NOMO-1 treated with dmso at 0.1 percent for 144 hours (cell line): ENCODE results near the gene LBR.

Source experiments
- DNase-seq: peaks from one replicate; lab custom pipeline; 2025; ENCODE audit not compliant: unreplicated experiment; lab: John Stamatoyannopoulos, UW

LBR gene

DNA sequence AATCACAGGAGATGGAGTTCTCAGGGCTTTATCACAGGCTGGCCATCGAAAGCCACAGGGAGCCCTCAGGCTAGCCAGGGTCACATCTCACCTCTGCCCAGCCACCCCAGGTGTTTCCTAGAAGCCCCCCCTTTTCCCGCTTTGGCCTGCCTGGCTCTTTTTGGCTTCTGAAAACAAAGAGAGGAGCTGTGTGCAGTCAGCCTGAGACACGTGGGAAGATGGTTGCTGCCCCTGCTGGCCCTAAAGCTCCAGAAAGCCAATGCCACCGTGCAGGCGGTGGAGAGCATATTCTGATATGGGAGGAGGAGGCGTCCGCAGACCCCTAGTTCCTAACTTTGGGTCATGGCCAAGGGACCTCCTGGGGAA is 18.7 kb upstream of the LBR start:
- no peak for DNase-seq

DNA sequence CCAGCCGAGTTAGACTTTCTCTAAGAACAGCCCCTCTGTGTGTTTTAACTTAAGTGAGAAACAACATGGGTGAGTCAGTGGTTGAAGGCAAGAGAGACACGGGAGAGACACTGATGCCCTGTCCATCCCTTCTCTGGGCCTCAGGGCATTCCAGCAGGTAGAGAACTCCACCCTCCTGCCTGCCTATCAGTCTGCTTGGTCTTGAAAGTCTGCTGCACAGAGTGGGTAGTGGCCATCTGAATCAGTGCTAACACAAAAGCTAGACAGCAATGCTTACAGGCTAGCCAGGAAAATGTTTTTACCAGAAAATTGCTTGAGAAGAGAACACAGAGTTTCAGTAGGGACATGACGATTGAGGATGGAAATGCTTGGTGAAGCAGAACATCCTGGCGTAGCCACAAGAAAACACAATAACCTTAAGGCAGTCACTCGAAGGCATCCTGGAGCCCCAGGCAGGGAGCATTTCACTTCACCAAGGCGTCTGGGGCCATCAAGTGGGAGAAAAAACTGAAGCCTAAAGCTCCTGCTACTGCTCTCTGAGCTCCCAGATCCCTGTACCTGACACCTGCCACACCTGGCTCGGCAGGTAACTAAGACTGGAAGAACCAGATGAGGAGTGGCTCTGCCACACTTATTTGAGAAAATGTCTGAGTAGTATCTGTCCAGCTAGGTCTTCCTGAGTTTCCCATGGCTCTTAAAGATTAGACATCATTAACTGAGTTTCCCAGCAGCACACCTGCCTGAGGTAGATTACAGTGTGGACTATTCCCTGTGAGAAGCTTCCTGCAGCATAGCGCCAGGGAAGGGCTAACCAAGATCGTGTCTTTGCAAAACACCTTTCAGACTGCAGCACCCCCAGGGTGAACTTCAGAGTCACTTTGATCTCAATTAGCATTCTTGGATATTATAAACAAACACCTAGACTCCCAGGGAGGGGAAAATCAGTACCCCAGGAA is 18.1 kb upstream of the LBR start:
- DNase-seq, result no peak

DNA sequence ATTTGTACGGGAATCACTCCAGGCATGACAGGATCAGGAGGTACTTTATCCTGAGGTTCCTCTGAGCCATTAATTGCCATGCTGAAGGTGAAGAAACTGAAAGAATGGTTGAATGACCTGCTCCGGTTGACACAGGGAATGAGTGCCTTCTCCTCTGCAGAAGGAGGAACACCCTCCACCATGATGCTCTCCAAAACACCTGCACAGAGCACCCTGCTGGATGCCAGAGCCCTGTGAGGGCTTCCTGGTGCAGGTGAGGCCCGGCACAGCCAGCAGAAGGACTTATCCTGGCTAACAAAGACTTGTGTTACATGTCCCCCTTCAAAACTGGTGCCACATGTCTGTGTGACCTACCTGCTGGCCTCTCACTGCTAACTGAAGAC is 14.3 kb upstream of the LBR start:
- no peak for DNase-seq

DNA sequence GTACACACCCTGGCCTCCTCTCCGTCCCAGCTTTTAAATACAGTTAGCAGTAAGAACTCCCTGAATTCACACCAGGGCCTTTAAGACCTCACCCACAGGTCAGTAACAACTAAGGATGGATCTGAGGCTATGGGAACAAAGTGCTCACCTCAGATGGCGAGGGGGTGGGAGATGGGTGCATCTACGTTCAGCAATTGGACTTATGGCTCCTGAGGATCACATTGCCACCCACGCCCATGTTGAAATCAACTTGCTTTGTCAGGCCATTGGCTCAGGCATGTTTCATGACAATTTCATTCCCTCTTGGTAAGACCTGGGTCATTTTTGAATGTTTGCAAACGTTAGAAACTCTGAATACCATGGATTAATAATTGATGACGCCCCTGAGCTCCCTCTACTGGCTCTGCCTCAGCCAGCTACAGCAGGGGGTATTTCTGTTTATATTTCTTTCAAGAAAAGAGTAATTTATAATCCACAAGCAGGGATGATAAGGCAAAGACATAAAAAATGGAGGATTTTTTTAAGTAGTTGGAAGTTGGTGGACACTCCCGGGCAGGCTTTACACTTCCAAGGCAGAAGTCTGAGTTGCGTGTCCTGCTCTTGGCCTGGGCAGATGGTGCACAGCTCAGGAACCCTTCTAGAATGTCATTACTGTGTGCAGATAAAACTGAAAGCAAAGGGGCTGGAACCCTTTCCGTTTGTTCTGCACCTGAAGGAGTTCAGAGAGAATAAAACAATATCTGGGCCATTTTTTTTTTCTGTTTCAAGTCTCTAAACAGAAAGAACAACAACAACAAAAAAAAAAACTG is 13.7 kb upstream of the LBR start:
- no peak for DNase-seq

DNA sequence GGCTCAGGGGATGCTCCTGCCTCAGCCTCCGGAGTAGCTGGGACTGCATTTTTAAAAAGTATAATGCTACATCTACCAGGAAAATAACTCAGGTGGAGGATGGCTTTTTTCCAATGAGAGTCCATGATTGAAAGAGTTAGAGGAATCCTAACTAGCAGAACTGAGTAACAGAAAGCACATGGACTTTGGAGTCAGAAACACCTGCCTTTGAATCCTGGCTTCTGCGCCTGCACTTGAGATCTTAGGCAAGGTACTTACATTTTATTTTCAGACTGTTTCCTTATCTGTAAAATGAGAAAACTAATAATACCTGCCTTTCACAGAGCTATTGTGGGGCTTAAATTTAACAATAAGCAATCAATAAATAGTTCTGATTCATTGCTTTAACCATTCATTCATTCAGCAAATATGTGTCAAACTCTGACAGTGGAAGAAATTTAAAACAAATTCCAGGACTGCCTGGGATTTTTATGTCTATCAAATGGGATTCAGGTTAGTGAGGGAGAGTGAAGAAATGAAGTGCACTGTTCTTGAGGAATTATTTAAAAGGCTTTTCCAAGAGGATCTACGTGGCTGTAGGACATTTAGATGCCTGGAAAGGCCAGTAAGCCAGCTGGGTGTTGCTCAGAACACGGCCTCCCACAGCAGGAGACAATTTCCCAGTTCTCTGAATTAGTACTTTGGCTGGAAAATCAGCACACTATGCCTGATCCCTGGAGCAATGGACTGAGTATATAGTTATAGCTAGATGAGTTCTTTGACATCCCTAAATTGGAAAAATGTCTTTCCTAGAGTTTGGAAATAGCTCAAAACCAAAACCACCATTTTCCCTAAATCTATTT is 12.8 kb upstream of the LBR start:
- DNase-seq, result no peak

DNA sequence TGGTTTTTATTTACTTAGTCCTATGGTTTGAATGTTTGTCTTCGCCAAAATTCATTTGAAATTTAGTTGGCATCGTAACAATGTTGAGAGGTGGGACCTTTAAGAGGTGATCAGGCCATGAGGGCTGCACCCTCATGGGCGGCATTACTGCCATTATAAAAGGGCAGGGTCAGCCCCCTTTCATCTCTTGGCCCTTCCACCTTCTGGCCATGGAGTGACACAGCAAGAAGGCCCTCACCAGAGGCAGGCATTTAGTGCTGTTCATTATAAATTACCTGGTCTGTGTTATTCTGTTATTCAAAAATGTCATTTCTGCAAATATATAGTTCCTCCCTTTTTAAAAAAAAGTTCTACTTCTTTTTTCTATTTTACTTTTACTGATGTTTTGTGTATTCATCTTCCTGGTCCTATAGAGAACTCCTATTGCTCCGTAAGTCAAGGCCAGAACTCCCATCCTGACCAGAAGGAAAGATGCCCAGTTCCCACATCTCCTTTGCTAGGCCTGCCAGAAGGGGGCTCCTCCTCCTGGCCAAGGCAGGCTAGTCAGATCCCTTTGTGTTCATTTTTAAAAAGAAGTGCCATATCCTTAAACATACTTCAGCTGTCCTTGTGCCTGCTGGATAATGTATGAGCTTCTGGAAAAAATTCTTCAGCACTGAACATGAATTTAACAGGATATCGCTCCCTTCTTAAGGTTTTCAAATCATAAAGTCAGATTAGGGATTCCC is 10.0 kb upstream of the LBR start:
- DNase-seq, result no peak

DNA sequence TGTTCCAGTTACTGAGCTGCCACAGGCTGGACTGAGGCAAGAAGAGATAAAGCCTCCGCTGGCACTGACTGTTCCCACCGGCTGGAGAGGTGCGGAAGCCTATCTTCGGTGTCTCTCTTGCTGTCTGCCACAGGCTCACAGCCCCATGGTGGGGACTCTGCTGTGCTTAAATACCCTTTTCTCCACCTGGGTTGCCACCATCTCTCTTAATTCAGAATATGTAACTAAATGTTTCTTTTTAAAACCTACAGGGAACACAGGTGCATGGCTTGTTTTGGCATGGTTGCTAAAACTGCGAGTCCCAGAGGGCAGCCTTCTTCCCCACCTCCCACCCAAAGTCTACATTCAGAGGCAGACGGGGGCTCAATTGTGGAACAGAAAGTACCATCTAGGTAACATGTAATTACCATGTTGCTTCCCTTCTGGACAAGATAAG is 8.1 kb upstream of the LBR start:
- no peak for DNase-seq

DNA sequence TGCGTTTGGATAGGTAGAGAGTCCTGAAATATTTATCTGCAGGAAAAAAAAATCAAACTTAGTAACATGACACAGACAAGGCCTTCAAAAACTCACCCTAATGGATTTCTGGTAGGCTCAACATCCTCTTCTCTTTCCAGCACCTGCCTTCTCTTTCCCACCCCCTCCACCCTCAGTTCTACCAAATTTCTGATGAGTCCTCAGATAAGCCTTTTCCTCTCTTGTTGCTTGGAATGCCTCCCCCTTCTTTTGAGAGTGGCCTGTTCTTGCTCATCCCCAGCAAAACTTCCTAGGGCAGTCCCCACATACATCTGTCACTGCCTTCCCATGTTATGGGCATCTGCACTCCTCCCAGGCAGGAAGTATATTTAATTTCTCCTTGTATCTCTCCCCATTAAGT is 7.6 kb upstream of the LBR start:
- DNase-seq, result no peak

DNA sequence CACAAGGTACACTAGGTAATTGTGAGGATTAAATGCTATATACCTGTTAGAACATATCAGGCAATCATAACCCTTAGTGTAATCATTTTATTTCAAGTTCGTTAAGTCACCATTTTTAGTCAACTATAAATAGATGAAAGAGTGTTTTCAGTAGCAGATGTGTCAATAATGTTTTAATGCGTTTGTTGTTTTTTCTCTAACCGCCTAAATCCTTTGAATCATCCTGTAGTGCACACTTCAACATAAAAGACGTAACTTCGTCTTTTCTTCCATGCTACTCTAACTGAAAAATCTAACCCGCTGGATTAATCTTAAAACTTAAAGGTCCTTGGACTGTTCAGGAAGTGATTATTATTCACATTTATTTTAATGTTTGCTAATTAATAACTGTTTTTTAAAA is 7.2 kb upstream of the LBR start:
- DNase-seq, result no peak

DNA sequence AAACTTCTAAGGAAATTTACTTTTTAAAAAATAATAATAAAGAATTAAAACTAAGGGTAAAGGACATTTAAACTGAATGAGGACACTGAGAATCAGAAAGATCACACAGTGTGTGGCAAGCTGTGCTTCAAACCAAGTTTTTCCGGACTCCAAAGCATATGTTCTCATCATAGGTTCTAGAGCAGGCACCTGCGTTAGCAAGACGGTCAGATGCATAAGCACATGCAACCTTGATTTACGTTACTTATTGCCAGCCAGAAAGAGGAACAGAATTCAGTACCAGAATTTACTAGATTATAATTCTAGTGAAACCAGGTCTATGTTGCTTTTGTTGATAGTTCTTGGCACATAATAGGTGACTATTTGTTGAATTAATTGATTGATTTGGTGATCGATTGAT is 6.2 kb upstream of the LBR start:
- no peak for DNase-seq

DNA sequence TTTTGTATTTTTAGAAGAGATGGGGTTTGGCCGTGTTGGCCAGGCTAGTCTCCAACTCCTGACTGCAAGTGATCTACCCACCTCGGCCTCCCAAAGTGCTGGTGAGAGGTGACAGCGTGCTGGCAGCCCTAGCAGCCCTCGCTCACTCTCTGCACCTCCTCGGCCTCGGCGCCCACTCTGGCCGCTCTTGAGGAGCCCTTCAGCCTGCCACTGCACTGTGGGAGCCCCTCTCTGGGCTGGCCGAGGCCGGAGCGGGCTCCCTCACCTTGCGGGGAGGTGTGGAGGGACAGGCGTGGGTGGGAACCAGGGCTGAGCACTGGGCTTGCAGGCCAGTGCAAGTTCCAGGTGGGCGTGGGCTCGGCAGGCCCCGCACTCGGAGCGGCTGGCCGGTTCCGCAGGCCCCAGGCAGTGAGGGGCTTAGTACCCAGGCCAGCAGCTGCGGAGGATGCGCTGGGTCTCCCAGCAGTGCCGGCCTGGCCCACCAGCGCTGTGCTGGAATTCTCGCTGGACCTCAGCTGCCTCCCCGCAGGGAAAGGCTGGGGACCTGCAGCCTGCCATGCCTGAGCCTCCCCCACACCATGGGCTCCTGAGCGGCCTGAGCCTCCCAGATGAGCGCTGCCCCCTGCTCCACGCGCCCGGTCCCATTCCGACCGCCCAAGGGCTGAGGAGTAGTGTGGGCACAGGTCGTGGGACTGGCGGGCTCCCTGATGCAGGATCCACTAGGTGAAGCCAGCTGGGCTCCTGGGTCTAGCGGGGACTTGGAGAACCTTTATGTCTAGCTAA is 3.4 kb upstream of the LBR start:
- no peak for DNase-seq

DNA sequence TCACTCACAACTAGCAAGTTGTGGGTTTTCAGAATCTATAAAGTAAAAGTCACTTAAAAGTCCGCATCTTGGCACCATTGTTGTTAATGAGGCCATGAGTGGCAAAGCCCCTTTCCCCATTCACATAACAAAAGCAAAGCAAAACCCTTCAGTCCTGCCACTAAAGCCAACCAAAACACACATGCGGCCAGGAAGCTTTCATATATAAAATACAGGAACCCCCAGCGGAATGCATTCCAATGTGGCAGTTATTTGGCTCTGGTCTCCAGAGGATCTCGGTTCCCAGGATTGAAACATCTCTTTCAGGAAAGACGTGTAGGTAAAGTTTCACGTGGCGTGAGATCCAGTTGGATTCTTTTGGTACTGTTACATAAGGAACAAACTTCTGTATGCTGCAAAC is 2.5 kb upstream of the LBR start:
- DNase-seq, result no peak

DNA sequence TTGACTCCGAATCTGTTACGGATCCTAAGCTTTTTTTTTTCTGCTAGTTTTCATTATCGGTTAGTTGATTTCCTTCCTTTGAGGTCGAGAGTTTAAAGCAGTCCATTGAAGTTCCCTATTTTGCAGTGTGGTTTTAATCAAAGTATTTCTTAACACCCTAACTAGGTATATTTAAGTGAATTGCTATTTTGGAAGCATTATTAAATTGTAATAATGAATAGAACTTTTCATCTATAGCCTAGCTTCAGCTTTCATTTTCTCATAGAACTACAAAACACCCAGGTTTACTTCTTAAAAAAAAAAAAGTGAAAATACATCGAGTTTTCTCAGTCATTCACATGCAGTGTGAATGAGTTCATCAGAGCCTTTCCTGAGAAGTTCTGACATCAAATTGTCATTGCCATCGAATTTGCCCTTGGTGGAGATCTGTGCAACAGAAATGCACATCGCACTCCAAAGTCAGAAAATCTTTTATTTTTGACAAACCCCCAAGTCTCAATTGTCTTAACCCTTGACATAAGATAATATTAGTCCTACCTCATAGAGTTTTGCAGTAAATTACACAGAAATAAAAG is 1.1 kb upstream of the LBR start:
- DNase-seq, result peak; percentile 85

DNA sequence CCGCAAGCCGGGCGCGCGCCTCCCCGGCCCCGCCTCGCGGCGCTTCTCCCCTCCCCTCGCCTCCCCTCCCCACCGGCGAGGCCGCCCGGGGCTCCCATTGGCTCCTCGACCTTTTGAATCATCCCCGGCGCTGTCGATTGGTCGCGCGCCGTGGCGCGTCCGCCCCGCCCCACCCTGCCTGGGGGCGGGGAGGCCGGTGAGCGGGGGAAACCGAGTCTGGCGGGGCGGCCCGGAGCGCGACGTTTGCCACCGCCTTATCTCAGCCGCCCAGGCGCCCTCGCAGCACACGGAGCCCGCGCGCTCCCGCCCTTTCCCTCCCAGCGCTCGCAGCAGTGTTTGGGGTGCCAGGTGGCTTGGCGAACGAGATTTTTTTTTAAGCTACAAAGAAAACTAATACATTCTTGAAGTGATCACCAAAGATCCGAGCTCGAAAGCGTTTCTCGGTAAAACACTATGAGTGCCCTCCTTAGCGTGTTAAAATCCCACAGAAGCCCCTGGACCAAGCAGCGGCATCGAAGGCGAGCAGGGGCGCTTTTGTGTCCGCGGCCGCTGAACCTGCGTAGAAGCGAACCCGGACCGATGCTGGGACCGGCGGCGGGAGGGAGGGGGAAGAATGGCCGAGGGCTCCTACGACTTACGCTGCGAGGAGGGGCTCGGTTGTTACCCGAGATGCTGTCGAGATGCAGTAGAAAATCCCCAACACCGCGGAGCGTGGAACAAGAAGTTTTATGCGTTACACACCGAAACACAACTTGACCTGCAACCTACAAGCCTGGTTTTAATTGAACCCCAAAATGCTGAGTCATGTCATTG is 436 bp upstream of the LBR start:
- peak; percentile 91 for DNase-seq

DNA sequence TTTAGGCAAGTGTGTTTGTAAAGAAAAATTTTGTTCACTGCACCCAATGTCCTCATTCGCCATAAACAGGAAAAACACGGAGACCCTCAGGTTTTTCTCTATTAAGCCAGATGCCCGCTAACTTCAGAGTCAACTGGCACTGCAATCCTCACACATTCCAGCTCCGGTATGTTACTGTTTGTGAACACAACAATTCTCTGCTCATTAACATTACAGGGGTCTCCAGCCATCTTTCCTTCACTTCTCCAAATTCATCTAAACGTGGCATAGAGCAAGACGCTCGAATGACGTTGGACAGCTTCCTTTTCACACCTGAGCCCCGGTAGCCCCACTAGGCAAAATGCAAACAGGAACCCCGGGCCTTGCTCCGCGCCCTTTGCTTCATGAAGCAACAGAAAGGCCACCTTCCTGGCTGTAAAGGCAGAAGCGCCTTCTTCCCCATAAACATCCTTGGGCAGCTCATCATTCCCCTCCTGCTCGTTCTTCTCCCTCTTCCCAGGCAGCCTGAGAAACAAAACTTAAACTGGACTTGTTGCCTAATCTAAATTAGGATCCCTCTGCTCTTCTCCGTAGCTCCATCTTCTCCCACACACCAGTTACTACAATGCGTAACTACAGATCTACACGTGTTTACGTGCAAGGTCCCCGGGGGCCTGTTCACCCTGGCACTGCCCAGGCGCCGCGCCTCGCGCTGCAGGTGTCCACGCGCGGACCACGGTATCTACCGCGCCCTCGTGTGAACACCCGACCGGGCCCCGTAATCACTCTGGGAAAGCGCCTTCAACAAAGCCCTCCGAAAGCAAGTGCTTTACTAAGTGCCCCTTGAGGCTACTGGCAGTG is 1.2 kb downstream of the LBR start:
- no peak for DNase-seq

DNA sequence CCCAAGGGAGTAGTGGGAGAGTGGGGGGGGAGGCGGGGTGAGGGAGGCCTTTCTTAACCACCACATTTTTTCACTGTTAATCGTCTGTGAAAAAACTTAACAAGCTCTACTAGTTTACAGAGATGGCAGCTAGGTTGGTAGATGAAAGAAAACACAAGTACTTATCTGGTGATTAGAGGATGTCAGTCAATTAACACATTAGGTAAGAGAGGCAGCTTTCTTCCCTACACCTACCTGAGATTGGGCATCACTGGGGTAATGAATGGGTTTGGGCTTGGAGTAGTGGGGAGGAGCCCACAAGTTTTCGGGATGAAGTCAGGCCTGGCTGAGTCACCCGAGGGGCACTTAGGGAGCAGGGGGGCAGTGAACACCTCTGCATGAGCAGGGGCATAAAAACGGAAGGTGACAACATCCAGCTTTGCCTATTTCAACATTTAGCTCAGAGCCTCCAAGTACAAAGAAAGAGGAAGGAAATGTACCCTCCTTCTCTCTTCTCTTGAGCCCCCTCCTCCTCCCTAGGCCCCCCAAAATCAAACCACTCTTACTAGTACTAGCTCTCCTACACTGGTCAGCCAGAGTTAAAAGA is 2.5 kb downstream of the LBR start:
- peak; percentile 43 for DNase-seq

DNA sequence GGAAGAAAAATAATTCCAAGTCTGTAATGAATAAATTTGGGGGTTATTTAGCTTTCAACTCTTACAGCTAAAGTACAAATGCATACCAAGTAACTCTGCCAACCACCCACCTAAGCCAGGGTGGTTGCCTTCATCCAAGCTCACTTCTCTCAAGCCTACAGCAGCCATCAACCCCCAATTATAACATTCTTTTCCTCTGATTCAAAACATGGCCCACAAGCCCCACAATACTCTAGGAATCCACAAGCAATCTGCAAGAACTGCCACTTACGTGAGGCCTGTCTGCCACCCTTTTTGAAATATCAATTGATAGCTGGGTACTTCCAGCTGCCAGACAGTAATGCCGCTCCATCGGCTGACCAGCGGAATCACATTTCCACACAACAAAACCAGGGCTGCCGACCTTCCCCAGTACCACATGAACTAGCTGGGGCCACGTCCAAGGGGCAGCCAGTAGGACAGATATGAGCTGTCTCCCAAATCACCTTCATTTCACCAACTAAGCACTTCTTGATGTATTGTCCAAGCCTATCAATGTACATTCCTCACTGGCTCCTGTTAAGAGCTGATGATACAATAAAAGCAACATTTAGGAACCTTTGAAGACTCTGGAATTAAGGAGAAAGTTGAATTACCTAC is 3.2 kb downstream of the LBR start:
- DNase-seq, result no peak
